NCI-H2029 (cell line): ENCODE data around the gene CD300C.
"Not testable (repeated sequence)": the region's sequence is repeated elsewhere in the genome, so short reads cannot be mapped to it uniquely, and the experiment has no call there.

Experiments used
- DNase-seq: peaks from one replicate; lab custom pipeline; 2025; lab: John Stamatoyannopoulos, UW

The CD300C gene

DNA sequence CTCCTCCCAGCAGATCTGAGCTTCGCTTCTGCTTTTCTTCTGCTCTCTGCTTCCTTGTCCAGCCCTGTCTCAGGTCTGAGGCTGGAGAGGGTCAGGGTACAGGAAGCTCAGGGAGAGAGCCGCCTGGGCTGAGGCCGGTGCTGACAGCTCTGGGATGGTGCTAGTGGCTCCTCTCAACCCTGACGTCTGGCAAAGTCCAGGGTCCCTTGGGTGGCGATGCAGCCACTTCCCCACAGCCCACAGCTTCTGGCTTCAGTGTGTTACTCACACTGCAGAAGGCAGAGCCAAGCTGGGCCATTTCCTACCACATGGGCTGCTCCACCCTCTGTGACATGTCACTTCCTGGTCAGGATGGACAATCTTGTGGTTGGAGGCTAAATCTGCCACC lies at the start of gene CD300C:
CD300C (minus strand) TSS at position 273 of the 388 bp plus-strand sequence. CDS start 333 bp downstream, outside the sequence.
- DNase-seq = no peak

DNA sequence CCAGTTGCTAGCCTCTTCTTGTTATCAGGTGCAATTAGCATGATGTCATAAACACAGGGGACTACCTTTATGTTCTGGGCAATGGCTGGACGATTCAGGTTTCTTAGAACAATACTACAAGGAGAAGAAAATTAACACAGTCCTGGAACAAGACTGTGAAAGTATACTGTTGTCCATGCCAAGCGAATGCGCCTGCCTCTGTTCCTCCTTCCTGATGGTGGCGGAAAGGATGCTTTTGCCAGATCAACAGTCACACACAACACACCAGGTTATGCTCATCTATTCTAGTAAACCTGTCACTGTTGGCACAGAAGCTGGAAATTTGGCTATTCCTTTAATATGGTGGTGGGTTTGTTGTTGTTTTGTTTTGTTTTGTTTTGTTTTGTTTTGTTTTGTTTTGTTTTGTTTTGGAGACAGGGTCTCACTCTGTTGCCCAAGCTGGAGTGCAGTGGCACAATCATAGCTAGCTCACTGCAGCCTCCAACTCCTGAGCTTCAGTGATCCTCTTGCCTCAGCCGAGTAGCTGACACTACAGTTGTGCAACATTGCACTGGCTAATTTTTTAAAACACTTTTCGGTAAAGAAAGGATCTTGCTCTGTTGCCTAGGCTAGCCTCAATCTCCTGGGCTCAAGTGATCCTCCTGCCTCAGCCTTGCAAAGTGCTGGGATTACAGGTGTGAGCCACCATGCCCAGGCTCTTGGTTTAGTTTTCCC lies 49.3 kb upstream of the CD300C start:
- DNase-seq = no peak

- no peak for DNase-seq
Measured at GRCh38 chr17:74592087-74592990, 46.4 kb upstream of the CD300C start, which contains the start of gene CD300LD. Gene CD300LD, minus strand, starts transcription at chr17:74592283. Its CDS starts 81 bp downstream, at chr17:74592202.

DNA sequence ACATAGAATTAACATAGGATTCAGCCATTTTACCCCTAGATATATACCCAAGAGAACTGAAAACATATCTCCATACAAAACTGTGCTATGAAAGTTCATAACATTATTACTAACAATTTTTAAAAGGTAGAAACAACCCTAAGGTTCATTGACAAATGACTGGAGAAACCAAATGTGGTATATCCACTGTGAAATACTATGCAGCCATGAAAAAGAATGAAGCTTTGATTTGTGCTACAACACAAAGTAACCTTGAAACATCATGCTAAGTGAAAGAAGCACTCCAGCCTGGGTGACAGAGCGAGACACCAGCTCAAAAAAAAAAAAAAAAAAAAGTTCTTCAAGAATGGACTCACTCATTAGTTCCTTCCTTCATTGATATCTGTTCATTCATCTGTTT lies 45.6 kb upstream of the CD300C start:
- DNase-seq = no peak

- DNase-seq = no peak
Measured at GRCh38 chr17:74585711-74586110, 39.8 kb upstream of the CD300C start.

DNA sequence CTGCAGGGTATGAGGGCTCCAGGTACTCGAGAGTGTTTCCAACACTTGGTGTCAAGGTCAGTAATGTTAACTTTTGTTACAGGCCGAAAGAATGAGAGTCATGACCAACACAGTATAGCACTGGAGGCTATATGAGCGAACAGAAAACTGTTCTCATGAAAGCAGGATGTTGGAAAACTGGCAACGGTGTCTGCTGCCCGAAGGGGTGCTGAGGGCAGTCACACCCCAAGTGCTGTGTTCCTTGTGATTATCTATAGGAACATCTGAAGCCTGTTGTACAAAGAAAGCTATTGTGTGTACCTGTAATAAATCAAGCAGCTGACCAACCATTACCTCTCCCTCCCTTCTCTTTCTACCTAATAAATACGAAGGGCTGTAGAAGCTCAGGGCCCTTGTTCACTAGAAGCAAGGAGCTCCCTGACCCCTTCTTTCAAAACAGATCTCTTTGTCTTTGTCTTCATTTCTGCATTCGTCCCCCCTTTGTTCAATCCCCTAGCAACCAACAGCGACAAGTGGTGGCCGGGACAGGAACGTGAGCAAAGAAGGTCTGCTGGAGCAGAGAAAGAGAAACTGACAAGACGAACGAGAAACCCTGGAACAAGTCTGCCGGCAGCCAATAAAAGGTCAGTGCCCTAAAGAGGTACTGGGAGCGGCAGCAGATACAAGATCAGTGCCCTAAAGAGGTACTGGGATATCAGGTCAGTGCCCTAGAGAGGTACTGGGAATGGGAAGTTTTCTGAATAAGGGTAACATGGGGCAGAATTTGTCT lies 38.6 kb upstream of the CD300C start:
- DNase-seq = no peak

DNA sequence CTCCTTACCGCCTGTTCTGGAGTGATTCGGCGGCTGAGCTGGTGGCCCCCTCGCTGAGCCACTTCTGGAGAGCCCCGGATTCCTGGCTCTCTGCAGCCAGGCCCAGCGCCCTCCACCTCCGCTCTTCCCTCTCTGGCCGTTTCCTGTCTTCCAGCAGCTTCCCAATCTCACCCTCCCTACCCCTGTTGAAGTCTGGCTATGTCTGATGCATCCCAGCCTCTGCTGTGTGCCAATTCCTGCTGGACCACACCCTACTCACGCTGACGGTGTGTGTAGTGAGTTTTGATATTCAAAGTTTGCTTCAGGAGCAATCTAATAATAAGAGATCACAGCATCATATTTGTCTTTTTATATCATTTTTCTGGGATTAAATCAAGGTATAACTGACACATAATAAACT lies 36.7 kb upstream of the CD300C start:
- no peak for DNase-seq

- no peak for DNase-seq
Measured at GRCh38 chr17:74579900-74580299, 34.0 kb upstream of the CD300C start.

DNA sequence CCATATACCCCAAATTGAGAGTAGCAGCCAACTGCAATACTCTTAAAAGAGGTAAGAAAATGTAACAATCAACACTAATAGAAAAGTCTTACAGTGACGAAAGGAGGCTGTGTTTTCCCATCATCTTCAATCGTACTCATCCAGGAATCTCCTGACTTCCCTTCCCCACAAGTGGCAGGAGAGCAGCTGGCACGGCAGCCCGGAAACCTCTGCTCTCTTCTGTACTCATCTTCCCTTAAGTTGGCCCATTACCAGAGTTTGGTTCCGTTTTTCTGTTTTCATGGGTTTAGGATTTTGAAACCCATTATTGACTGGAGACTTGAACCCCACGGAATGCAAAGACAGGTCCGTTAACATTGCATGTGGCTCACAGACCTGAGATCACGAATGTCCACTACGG lies 33.1 kb upstream of the CD300C start:
- no peak for DNase-seq

DNA sequence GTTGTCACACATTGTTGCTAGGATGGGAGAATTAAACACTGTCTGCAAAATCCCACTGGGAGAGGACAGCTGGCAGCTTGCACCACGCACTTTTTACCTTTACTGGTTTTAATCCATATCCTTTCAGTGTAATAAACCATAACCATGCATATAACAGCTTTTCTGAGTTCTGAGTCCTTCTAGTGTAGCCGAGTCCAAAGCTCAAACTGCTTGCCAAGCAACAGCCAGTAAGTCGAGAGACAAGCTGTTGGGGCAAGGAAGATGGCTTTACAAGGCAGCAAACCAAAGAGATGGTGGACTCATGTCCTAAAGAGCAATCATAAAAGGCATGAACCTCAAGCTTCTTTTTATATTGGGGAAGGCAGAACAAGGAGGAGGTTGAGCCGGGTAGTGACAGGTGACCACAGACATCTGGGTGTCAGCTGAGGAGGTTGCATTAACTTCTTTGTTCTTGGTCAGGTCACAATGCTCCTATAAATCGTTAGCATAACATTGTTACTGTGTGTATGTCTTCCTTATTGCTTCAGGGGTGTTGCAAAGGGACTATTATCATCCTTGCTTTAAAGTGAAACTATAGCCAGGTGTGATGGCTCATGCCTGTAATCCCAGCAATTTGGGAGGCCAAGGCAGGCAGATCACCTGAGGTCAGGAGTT lies 28.7 kb upstream of the CD300C start:
- DNase-seq = no peak

DNA sequence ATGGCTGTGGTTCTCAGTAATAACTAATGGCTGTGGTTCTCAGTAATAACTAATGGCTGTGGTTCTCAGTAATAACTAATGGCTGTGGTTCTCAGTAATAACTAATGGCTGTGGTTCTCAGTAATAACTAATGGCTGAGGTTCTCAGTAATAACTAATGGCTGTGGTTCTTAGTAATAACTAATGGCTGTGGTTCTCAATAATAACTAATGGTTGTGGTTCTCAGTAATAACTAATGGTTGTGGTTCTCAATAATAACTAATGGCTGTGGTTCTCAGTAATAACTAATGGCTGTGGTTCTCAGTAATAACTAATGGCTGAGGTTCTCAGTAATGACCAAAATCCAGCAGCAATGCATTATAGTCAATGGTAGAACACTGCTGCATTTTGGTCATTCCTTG lies 27.7 kb upstream of the CD300C start:
- DNase-seq = not testable (repeated sequence)

DNA sequence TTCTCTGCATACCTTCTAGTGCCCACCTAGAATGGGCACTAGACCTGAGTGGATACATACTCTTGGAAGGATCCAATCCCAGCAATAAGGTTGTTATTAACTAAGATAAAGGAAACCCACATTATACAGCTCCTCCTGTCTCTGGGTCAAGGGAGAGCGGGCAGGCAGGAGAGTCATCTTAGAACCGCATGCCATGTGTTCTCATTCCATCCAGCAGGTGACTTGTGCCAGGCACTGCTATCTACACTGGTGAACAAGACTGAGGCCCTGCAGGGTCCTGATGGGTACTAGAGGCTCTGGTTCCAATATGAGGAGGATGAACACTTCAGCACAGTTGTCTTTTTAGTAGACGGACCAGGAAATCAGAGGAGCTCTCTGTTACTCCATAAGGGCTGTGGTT lies 27.3 kb upstream of the CD300C start:
- DNase-seq = no peak

DNA sequence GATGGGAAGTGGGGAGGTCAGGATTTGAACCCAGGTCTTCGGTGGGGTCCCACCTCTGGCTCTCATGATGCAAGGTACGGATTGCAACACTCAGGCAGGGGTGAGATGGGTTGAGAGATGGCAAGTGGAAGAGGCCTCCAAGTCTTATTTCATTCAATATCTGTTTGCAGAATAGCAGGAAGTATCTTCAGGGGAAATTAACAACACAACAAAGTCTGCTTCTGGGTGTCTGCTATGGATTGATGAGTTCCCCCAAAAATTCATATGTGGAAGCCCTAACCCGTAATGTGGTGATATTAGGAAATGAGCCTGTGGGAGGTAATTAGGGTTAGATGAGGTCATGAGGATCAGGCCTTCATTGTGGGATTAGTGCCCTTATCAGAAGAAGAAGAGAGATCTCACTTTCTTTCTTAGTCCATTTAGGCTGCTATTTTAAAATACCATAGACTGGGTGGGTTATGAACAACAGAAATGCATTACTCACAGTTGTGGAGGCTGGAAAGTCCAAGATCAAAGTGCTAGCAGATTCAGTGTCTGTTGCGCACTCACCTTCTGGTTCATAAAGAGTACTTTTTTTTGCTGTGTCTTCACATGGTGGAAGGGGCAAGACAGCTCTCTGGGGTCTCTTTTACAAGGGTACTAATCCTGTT lies 25.8 kb upstream of the CD300C start:
- DNase-seq = no peak

DNA sequence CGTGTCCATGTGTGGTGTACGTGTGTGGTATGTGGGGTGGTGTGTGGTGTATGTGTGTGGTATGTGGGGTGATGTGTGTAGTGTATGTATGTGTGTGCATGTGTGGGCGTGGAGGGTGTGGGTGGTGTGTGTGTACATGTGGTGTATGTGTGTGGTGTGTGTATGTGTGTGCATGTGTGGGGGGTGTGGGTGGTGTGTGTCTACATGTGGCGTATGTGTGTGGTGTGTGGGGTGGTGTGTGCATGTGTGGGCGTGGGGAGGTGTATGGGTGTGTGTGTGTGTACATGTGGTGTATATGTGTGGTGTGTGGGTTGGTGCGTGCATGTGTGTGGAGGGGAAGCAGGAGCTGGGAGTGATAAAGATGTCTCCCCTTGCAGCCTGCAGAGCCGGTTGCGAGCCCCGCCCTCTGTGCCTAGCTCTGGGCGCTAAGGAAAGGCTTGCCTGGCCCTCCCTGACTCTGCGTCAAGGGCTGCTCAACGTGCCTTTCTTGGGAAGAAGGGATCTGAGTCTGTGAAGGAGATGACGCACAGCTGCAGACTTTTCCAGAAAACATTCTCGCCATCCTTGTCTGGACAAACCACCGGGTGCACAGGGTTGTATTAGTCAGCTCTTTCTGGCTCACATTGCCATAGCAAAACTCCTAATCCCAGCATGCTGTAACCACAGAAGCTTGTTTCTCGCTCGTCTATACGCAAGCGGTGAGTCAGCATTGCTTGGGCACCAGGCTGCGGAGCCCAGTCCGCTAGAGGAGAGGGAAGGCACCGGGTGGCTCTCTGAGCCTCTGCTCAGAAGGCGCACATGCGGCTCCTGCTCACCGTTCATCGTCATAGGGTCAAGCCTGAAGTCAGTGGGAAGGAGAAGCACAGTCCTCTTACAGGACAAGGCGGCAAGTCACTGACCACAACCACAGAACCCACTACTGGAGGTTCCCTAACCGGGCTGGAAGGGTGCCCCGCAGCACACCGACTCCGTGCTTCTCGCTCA lies 23.4 kb upstream of the CD300C start:
- DNase-seq = no peak

- no peak for DNase-seq
Measured at GRCh38 chr17:74568106-74568873, 22.4 kb upstream of the CD300C start.

DNA sequence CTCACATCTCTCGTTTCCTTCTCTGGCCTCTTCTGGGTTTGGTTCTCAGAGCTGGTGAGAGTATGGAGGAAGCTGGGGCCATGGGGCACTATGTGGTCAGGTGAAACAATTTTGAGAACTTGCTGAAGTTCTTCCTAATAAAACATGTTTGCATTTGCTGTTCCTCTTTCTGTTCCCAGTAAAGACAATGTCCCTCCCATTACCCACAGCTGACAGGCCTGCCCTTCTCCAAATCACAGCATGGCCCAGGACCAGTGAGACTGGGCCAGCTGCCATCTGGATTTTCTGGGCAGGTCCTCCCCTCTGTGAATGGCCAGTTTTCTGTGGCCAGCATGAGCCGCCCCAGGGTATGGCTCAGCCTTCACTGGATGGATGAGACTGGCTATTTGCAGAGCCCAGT lies 21.5 kb upstream of the CD300C start, which contains the start of gene CD300H:
CD300H (minus strand) TSS at position 113 of the 400 bp plus-strand sequence.
- no peak for DNase-seq

DNA sequence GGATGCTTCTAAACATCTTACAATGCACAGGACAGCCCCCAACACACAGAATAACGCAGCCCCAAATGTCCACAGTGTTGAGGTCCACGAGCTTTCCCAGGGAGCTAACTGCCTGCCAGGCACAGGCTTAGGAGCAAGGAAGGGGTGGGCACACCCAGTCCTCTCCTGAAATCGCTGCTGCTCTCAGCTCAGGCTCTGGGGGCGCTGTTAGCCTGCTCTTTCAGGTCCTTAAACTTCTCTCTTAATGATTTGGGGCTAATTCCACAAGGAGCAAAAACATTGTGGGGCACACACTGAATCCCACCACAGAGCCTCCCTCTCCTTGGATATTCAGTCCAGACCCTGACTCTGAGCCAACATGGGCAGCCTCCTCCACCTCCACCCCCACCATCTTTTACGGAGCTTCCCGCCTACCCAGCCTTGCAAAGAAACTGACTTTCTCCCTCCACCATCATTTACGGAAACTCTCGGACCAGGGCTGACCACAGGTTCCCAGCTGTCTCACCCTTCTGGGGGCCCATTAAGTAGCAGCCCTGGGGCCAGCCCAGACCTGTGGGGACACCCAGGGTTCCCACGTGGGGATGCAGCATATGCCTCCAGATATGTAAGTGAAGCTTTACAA lies 20.3 kb upstream of the CD300C start:
- no peak for DNase-seq

- DNase-seq = no peak
Measured at GRCh38 chr17:74565126-74565525, 19.2 kb upstream of the CD300C start.

DNA sequence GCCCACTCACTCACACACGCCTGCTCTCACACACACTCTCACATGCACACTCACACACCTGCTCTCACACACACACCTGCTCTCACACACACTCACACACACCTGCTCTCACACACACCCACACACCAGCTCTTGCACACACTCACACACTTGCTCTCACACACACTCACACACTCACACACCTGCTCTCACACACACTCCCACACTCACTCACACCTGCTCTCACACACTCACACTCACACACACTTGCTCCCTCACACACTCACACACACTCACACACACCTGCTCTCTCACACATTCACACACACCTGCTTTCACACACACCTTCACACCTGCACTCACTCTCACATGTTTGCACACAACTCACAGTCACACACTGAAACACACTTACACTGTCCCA lies 17.4 kb upstream of the CD300C start:
- no peak for DNase-seq
